HG02623 (cell line): ENCODE results near the gene TET3.

Experiments
- ATAC-seq: cut with Tn5 transposase; IDR thresholded peaks from one replicate; pipeline ENCODE4 v1.9.1; 2021; ENCODE audit warnings: moderate library complexity; ENCODE audit not compliant: unreplicated experiment

Gene TET3

GRCh38 chr2:73963385-73964120, 21.2 kb upstream of the TET3 start:
- peak; percentile 52 for ATAC-seq

GRCh38 chr2:73964223-73964622, 20.5 kb upstream of the TET3 start:
- ATAC-seq = no peak

GRCh38 chr2:73965053-73965452, 19.7 kb upstream of the TET3 start:
- ATAC-seq = no peak

- ATAC-seq = no peak
Measured at GRCh38 chr2:73968357-73968937, 16.3 kb upstream of the TET3 start.

GRCh38 chr2:73969356-73969755, 15.4 kb upstream of the TET3 start:
- ATAC-seq = no peak

GRCh38 chr2:73970141-73970803, 14.4 kb upstream of the TET3 start:
- ATAC-seq = no peak

- ATAC-seq = peak; percentile 75
Measured at GRCh38 chr2:73970850-73971471, 13.7 kb upstream of the TET3 start.

GRCh38 chr2:73971722-73972121, 13.0 kb upstream of the TET3 start:
- ATAC-seq = no peak

GRCh38 chr2:73972846-73973245, 11.9 kb upstream of the TET3 start:
- no peak for ATAC-seq

GRCh38 chr2:73975731-73976130, 9.0 kb upstream of the TET3 start:
- no peak for ATAC-seq

GRCh38 chr2:73976803-73977202, 7.9 kb upstream of the TET3 start:
- no peak for ATAC-seq

GRCh38 chr2:73977466-73977865, 7.2 kb upstream of the TET3 start:
- ATAC-seq = no peak

GRCh38 chr2:73979021-73979420, 5.7 kb upstream of the TET3 start:
- no peak for ATAC-seq

GRCh38 chr2:73979686-73980085, 5.0 kb upstream of the TET3 start:
- no peak for ATAC-seq

- ATAC-seq = no peak
Measured at GRCh38 chr2:73980566-73980965, 4.1 kb upstream of the TET3 start.

- no peak for ATAC-seq
Measured at GRCh38 chr2:73981081-73982001, 3.4 kb upstream of the TET3 start.

- ATAC-seq = no peak
Measured at GRCh38 chr2:73982140-73982617, 2.5 kb upstream of the TET3 start.

GRCh38 chr2:73983322-73984202, 1.1 kb upstream of the TET3 start:
- no peak for ATAC-seq

GRCh38 chr2:73984922-73985307, 205 bp downstream of the TET3 start:
- peak; percentile 16 for ATAC-seq
